ENCODE data around the gene DCLK2. TPM values are rescaled to one million over a fixed set of nuclear protein-coding genes. Genes with fewer than 3 reads are reported as not detected.

Gene DCLK2
- total RNA-seq, 1 donor from 2014 or later, result 27.5 TPM

- intact Hi-C loops (cut with micrococcal nuclease), result no loop called here
- DNase-seq (no peak), ATAC-seq (no peak)
These were observed 172.2 kb downstream of the DCLK2 start for GRCh38 chr4:150250293-150250997.

- ATAC-seq (no peak), DNase-seq (no peak)
- intact Hi-C loops (cut with micrococcal nuclease), result no loop called here
These were observed 172.9 kb downstream of the DCLK2 start for GRCh38 chr4:150250998-150251651.

- ATAC-seq, result no peak
- intact Hi-C loops (cut with micrococcal nuclease), result no loop called here
These were observed 173.5 kb downstream of the DCLK2 start for GRCh38 chr4:150251752-150252190.

DNA sequence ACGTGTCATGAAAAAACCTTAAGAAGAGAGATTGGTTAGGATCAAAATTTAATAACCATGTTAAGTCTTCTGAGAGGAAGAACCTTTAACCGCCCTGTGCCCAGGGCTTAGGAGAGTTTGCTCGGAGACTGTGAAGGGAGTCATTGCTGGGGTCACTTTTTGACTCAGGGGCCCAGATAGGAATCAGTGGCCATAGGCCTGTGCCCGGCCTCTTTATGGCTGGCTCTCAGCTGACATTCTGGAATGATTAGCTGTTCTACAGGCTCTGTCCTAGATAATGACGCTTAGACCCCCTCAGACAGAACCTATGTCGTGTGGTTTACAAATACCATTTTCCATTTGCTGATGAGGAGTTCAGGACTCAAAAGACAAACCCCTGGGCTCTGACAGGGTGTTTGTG lies 174.1 kb downstream of the DCLK2 start:
- no peak for ATAC-seq
- intact Hi-C loops (cut with micrococcal nuclease), result no loop called here
- DNase-seq, result no peak

More at GRCh38 chr4:150251752-150252190, 173.5 kb downstream of the DCLK2 start:
- no peak for DNase-seq

DNA sequence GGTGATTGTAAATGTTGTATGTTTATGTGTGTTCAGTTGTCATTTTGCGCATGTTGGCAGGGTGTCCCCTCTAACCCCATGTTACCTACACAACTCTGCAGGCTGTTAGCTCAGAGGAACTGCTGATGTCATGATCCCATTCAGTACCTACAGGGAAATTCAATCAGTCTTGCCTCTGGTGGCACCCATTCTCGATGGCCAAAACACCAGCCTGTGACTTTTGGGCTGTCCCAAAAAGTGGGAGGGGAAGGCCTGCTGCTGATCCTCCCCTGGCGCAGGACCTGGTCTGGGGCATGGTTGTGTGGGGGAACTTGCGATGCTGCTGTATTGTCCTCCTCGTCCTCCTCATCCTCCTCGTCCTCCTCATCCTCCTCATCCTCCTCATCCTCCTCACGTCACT lies 174.5 kb downstream of the DCLK2 start:
- no peak for DNase-seq
- no peak for ATAC-seq
- intact Hi-C loops (cut with micrococcal nuclease), result no loop called here

DNA sequence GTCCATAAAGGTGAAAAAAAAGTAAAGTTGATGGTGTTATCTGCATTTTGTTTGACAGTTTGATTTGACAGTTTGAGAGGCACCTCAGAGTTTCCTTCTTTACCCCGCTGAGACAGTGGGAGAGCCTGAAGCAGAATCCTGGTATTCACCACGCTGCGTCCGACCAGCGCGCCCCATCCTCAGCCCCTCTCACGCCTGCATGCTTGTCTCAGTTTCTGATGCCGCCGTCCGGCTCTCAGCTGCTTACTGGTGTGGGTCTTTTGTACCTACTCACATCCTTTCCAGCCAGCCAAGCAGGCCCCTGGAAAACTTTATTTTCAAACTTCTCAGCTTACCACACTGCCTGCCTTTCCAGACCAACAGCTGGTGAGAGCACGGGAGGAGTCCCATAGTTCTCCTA lies 175.2 kb downstream of the DCLK2 start:
- DNase-seq, result no peak
- intact Hi-C loops (cut with micrococcal nuclease), result no loop called here

DNA sequence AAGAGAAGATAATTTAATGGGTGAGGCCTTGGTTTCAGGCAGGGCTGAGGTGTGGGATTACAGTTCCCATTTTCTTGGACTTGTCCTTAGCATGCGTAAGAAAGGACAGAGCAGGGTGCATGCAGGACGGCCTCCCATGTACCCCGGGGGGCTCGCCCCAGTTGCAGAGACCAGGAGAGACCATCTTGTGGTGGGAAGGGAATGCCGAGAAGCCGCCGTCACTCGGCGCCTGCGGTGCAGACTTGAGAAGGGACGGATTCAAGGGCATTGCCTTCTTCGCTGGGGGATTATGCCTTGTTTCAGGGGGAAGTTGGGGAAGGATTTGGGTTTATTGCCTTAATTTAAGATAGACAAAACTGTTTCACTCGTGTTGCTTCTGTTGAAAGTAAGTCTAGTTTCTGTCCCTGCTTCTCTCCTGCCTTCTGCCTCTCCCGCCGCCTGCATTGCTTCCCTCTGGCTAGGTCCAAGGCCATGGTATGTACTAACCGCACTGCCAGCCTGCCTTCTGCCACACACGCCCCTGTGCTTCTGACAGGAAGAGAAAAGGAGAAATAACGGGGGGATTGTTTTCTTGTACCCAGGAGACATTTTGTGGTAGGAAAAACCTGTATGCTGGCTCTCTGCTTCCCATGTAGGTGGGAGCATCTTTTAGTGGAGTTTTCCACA lies 175.9 kb downstream of the DCLK2 start:
- DNase-seq (no peak), ATAC-seq (no peak)
- intact Hi-C loops (cut with micrococcal nuclease), result no loop called here

More for the DNA sequence above, 175.2 kb downstream of the DCLK2 start:
- no peak for ATAC-seq

DNA sequence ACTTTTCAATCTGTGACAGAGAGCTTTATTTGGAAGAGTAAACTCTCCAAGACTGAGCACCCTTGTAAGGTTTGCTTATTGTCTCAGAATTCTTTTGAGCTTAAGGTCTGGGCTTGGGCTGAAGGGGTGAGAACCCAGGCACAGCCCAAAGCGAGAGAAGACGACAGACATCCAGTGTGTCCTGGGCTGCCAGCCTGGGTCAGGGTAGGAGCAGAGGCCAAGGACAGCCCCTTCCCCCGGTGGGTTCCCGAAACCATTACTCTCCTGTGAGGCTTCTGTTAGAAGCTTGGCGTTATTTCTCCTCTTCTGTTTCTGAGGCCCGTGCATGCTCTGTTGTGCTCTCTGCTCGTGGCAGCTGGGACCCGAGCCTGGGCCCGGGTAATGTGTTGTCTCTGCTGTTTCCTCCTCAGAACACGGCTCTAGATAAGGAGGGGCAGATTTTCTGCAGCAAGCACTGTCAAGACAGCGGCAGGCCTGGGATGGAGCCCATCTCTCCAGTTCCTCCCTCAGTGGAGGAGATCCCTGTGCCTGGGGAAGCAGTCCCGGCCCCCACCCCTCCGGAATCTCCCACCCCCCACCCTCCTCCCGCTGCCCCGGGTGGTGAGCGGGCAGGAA lies 177.5 kb downstream of the DCLK2 start:
- no peak for DNase-seq

DNA sequence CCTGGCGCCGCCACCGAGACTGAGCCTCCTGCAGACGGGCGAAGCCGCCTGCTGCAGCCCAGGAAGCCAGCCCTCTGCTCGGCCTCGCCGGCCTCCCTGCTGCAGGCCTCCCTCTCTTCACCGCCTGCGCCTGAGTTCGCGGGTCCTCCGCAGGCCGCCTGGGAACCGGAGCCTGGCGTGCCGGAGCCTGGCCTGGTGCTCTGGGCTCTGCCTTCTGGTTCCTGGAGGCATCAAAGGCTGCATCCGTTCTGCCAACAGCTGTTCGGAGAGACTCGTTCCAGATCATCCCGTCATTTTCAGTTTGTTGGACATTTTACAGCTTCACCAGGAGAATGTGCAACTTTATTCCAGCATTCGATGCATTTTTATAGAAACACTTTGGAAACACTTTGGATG lies 178.0 kb downstream of the DCLK2 start:
- peak; percentile 60 for DNase-seq
- peak; percentile 70 for ATAC-seq
- intact Hi-C loops (cut with micrococcal nuclease), result no loop called here

More for the DNA sequence above, 177.5 kb downstream of the DCLK2 start:
- peak; percentile 64 for ATAC-seq
- intact Hi-C loops (cut with micrococcal nuclease), result no loop called here

- intact Hi-C loops (cut with micrococcal nuclease), result no loop called here
- no peak for DNase-seq
- ATAC-seq, result no peak
These were observed 178.8 kb downstream of the DCLK2 start for GRCh38 chr4:150256841-150257730.

GRCh38 chr4:150258569-150258968 lies 180.3 kb downstream of the DCLK2 start:
- intact Hi-C loops (cut with micrococcal nuclease), result no loop called here
- ATAC-seq, result no peak

GRCh38 chr4:150259861-150260567 lies 181.8 kb downstream of the DCLK2 start:
- DNase-seq, result no peak
- intact Hi-C loops (cut with micrococcal nuclease), result no loop called here
- ATAC-seq, result peak; percentile 61

More at GRCh38 chr4:150258569-150258968, 180.3 kb downstream of the DCLK2 start:
- no peak for DNase-seq

- no peak for DNase-seq
- intact Hi-C loops (cut with micrococcal nuclease), result no loop called here
- no peak for ATAC-seq
These were observed 183.3 kb downstream of the DCLK2 start for GRCh38 chr4:150261571-150261970.

DNA sequence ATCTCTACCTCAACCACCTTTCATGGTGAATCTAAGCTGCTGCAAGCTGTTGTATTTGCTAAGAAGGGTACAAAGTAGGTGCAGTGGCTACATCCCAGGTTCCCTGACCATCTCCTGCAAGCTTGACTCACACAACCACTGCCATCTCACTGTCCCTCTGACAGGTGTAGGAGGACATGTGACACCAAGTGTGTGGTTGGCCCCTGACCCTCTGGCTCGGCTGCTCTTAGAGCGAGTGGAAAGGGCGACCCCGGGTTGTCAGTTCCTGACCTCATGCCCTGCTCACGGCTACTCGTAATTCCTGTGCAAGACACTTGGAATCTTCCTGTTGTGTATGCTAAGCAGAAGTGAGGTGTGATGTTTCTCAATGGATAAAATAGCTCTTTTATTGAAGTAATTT lies 184.4 kb downstream of the DCLK2 start:
- intact Hi-C loops (cut with micrococcal nuclease), result no loop called here
- no peak for DNase-seq
- no peak for ATAC-seq

DNA sequence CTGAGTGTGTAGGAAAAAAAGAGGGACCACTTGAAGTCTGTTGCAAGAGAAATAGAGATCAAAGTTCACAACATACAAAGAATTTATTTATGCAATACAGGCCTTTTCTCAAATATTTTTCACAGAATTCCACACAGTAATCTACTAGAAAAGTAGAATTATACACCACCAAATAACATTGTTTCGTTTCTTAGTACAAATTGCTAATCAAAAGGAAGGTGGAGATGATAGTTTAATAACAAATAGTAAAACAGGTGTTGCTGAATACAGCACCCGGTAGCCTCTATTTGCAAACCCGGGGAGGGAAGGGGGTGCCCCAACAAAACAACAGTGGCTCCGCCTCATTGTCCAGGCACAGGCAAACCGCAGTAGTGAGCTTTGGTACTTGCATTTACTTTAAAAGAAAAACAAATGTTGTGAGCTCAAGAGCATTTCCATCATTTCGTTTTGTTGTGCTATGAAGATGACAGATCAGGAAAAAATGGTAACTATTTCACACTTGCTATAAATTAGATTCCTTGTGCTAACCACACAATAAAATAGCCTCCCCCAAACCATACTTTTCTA lies 186.4 kb downstream of the DCLK2 start:
- DNase-seq, result no peak
- no peak for ATAC-seq
- intact Hi-C loops (cut with micrococcal nuclease), result no loop called here

DNA sequence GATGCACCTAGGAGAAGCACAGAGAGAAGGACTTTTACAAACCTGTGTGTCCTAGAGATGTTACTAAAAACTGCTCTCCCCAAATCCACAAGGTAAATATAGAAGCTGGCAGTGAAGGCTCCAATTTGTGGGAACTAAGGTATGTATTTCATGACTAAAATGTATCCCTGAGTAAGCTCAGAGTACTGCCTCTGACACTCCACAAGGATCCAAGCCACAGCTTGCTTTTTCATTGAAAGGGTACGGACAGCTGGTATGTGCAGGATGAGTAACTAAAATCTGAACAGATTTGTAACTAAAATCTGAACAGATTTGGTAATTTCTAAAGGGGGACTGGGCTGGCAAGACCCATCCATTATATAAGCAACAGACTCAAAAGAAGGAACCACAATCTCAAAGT lies 187.6 kb downstream of the DCLK2 start:
- intact Hi-C loops (cut with micrococcal nuclease), result no loop called here
- no peak for DNase-seq
- no peak for ATAC-seq

- ATAC-seq, result no peak
- intact Hi-C loops (cut with micrococcal nuclease), result no loop called here
These were observed 190.2 kb downstream of the DCLK2 start for GRCh38 chr4:150268444-150268843.

DNA sequence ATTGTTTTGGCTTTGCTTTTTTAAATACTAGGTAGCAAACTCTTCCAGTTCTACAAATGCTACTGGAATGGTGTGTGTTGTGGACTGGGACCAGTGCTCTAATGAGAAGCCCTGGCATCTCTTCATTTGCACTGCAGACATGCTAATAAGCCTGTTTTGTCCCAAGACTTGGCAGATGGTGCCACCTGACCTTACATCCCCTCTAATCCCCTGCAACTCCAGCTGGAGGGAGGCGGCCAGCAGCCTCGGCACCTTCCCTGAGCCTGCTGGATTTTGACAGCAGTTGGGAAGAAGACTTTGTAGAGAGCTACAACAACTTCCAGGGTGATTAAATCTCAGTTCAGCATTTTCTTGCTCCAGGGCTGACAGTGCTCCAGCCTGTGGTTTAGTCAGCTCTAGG lies 200.0 kb downstream of the DCLK2 start:
- intact Hi-C loops (cut with micrococcal nuclease), result no loop called here
- DNase-seq (no peak), ATAC-seq (no peak)

More at GRCh38 chr4:150268444-150268843, 190.2 kb downstream of the DCLK2 start:
- DNase-seq, result no peak

Data from left ventricle myocardium superior (tissue), 1 donor.